GM12878 (cell line): ENCODE results near the gene GABRB1. TPM values are rescaled to one million over a fixed set of nuclear protein-coding genes. Genes with fewer than 3 reads are reported as not detected.

Experiments used
- ATAC-seq: fragments of 200-7000 bp; cut with Tn5 transposase; 3 replicates; pipeline ENCODE4 v1.9.1; 2020; ENCODE audit warnings: mild to moderate bottlenecking, moderate library complexity
- BruUV-seq: library from RNA; stranded (reverse); fragments of 400-500 nt; replicated peaks from 2 replicates; lab custom pipeline; 2021; lab: Mats Ljungman, UMichigan
- CTCF ChIA-PET: fragments of 300-600 bp; sonication (Branson Sonifier 250); formaldehyde crosslinking; extraction: SDS; loops from one replicate; lab custom pipeline; 2021; ENCODE audit warnings: inconsistent platforms; lab: Yijun Ruan, JAX
- POLR2A ChIA-PET: fragments of 350-600 bp; formaldehyde crosslinking; extraction: SDS; loops from one replicate; lab custom pipeline; 2021; ENCODE audit warnings: inconsistent platforms; lab: Charles Lee
- RAD21 ChIA-PET: fragments of 300-600 bp; sonication (Branson Sonifier 250); formaldehyde crosslinking; loops from one replicate; lab custom pipeline; 2023; ENCODE audit warnings: antibody characterized with exemption; ENCODE audit not compliant: unreplicated experiment; lab: Charles Lee
- SMC1A ChIA-PET: fragments of 300-600 bp; sonication (Branson Sonifier 250); formaldehyde crosslinking; loops from one replicate; lab custom pipeline; 2023; ENCODE audit not compliant: unreplicated experiment, uncharacterized antibody; lab: Charles Lee
- DNase-seq: peaks from one replicate; pipeline ENCODE4 v3.0.0-alpha.2; 2011; ENCODE audit warnings: low read depth, low spot score
- FAIRE-seq: peaks from 3 replicates; lab custom pipeline; 2011; peaks lifted over from hg19 to GRCh38; lab: Jason Lieb, UNC
- H2AFZ ChIP-seq: 2 replicates; pipeline ENCODE4 v1.6.0; 2011; ENCODE audit warnings: low read depth, low read length, control low read depth; ENCODE audit not compliant: control insufficient read depth
- H3K27ac ChIP-seq: 2 replicates; pipeline ENCODE4 v1.5.1; 2011; ENCODE audit warnings: control low read depth; ENCODE audit not compliant: control insufficient read depth, insufficient read depth
- H3K27me3 ChIP-seq, 2 experiments: replicated peaks in 1 of 2; 2 replicates each; pipeline versions ENCODE4 v1.6.0 to v1.6.1; 2011; ENCODE audit warnings: low read length in 1 of 2; ENCODE audit not compliant: control insufficient read depth in 2 of 2, insufficient read depth in 2 of 2
- H3K36me3 ChIP-seq, 2 experiments: 2 replicates each; pipeline ENCODE4 v1.5.1; 2011; ENCODE audit warnings: low read length in 1 of 2; ENCODE audit not compliant: control insufficient read depth in 2 of 2, insufficient read depth in 2 of 2
- H3K4me1 ChIP-seq: 2 replicates; pipeline ENCODE4 v1.6.1; 2011; ENCODE audit warnings: mild to moderate bottlenecking, low read length, moderate library complexity, mixed read lengths; ENCODE audit not compliant: control insufficient read depth, insufficient read depth
- H3K4me2 ChIP-seq: 2 replicates; pipeline ENCODE4 v1.6.0; 2011; ENCODE audit warnings: control low read depth; ENCODE audit not compliant: control insufficient read depth, insufficient read depth
- H3K4me3 ChIP-seq: fragments of 200-600 bp; sonication (generic); 2 replicates; pipeline ENCODE4 v1.5.1; 2016
- H3K79me2 ChIP-seq: 2 replicates; pipeline ENCODE4 v1.6.0; 2011; ENCODE audit warnings: low read length; ENCODE audit not compliant: control insufficient read depth, insufficient read depth
- H3K9ac ChIP-seq: 2 replicates; pipeline ENCODE4 v1.8.0; 2011; ENCODE audit warnings: low read length, control low read depth, mixed read lengths; ENCODE audit not compliant: control insufficient read depth, insufficient read depth
- H3K9me3 ChIP-seq: replicated peaks from 3 replicates; pipeline ENCODE4 v1.5.1; 2011; ENCODE audit warnings: mild to moderate bottlenecking, low read length; ENCODE audit not compliant: control insufficient read depth, insufficient read depth
- H4K20me1 ChIP-seq: 2 replicates; pipeline ENCODE4 v1.6.0; 2011; ENCODE audit not compliant: control insufficient read depth, insufficient read depth
- CBX3 ChIP-seq: fragments of 200-600 bp; sonication (generic); IDR thresholded peaks from 2 replicates; pipeline ENCODE4 v1.6.1; 2016; ENCODE audit warnings: low read depth, borderline replicate concordance
- CHD1 ChIP-seq: IDR thresholded peaks from 2 replicates; pipeline ENCODE4 v1.6.1; 2012; ENCODE audit warnings: low read depth, low read length, improper control_type of control experiment
- DPF2 ChIP-seq: fragments of 450-650 bp; IDR thresholded peaks from 2 replicates; pipeline ENCODE4 v1.6.1; 2017; ENCODE audit warnings: mild to moderate bottlenecking
- EP300 ChIP-seq, 2 experiments: fragments of 150-350 bp in 1 of 2; IDR thresholded peaks; 2 replicates each; pipeline ENCODE4 v1.6.1; 2011 to 2012; ENCODE audit warnings: low read depth in 2 of 2, low read length in 2 of 2, borderline replicate concordance in 1 of 2, improper control_type of control experiment in 1 of 2, inconsistent platforms in 1 of 2; ENCODE audit not compliant: control insufficient read depth in 1 of 2
- HDAC2 ChIP-seq: fragments of 200-600 bp; sonication (generic); IDR thresholded peaks from 2 replicates; pipeline ENCODE4 v1.6.1; 2017
- MYC ChIP-seq: IDR thresholded peaks from 2 replicates; pipeline ENCODE4 v1.6.1; 2011; ENCODE audit warnings: mild to moderate bottlenecking, low read length, moderate library complexity, inconsistent platforms; ENCODE audit not compliant: insufficient read depth, insufficient replicate concordance, insufficient read length, severe bottlenecking
- NBN ChIP-seq: fragments of 450-650 bp; IDR thresholded peaks from 2 replicates; pipeline ENCODE4 v1.6.1; 2016
- SMAD5 ChIP-seq: IDR thresholded peaks from 2 replicates; pipeline ENCODE4 v1.6.1; 2016; ENCODE audit warnings: antibody characterized with exemption, low read depth
- STAT1 ChIP-seq: fragments of 450-650 bp; conservative IDR thresholded peaks from 2 replicates; pipeline ENCODE4 v1.6.1; 2014; ENCODE audit warnings: antibody characterized with exemption, mild to moderate bottlenecking
- TCF3 ChIP-seq: IDR thresholded peaks from 2 replicates; pipeline ENCODE4 v1.6.1; 2012; ENCODE audit warnings: low read depth, mild to moderate bottlenecking, low read length, borderline replicate concordance; ENCODE audit not compliant: insufficient read depth
- ZBED1 ChIP-seq: IDR thresholded peaks from 2 replicates; pipeline ENCODE4 v1.6.1; 2016; ENCODE audit warnings: borderline replicate concordance
- ZNF687 ChIP-seq: fragments of 450-650 bp; IDR thresholded peaks from 2 replicates; pipeline ENCODE4 v1.6.1; 2017; ENCODE audit warnings: mild to moderate bottlenecking, moderate library complexity
- ZSCAN29 ChIP-seq: fragments of 450-650 bp; IDR thresholded peaks from 2 replicates; pipeline ENCODE4 v1.6.1; 2017; ENCODE audit warnings: mild to moderate bottlenecking, moderate library complexity
- WGBS: methylation state at CpG from one replicate; pipeline ENCODE4 v1.1.6; 2016; ENCODE audit warnings: low lambda C conversion rate; ENCODE audit not compliant: insufficient replicate concordance, insufficient coverage; ENCODE audit errors: missing lambda C conversion rate; 5-methylcytosine and 5-hydroxymethylcytosine counted together
- in situ Hi-C: fragments of 300-500 bp; cut with MboI; formaldehyde crosslinking; loops from 9 replicates; pipeline ENCODE4 v1.14.3; 2018; ENCODE audit warnings: mixed read lengths
- intact Hi-C: fragments of 100-400 bp; cut with micrococcal nuclease; formaldehyde crosslinking; loops from one replicate; pipeline ENCODE4 v1.14.2; 2022; ENCODE audit not compliant: unreplicated experiment
- polyA plus RNA-seq, 11 experiments: library from polyadenylated mRNA; depleted of rRNA in 4 of 11; unstranded in 6 of 11; stranded (reverse) in 5 of 11; fragments of >200 nt; fragmentation: Nextera tagmentation in 4 of 11; fragmentation: Illumina TruSeq in 1 of 11; extraction: Ambion mirVana in 4 of 11; extraction: Trizol in 1 of 11; gene quantifications; 1 replicate in 1 of 11; 2 replicates in 10 of 11; pipeline versions ENCODE4 v1.2.1 to v1.2.3, GENCODE V29; 2011 to 2016; ENCODE audit warnings: inconsistent platforms in 2 of 11, missing spikeins in 2 of 11, low read depth in 1 of 11
- total RNA-seq, 4 experiments: library from RNA; depleted of rRNA in 3 of 4; stranded (reverse); fragments of >200 nt in 3 of 4; fragmentation: Illumina TruSeq in 1 of 4; extraction: Trizol in 1 of 4; gene quantifications; 2 replicates each; pipeline versions ENCODE4 v1.2.1 to v1.2.3, GENCODE V29; 2013 to 2021

GABRB1 gene
- total and polyA plus RNA-seq, 10 of the 15 experiments (the other 5 are each of a cell fraction or from before 2014, with no cell fraction given): 0.13 to 0.92 TPM; not detected in 8

GRCh38 chr4:47419296-47419695 is 387.9 kb downstream of the GABRB1 start:
- no peak overlapping the region for H3K4me2 ChIP-seq
- no peak overlapping the region for H3K4me3 ChIP-seq
- no peak overlapping the region for H3K9ac ChIP-seq
- FAIRE-seq (no peak), DNase-seq (no peak), ATAC-seq (no peak)
- TF ChIP-seq SMAD5: no peak
- TF ChIP-seq NBN: no peak
- TF ChIP-seq TCF3: no peak
- TF ChIP-seq ZSCAN29: no peak
- TF ChIP-seq ZBED1: no peak
- no peak for TF ChIP-seq CHD1
- TF ChIP-seq MYC: no peak
- no peak for TF ChIP-seq STAT1
- TF ChIP-seq DPF2: no peak
- no peak for TF ChIP-seq ZNF687
- no peak for TF ChIP-seq CBX3
- TF ChIP-seq EP300 (IDR thresholded peaks at IDR 0.05; ENCODE audit: borderline replicate concordance in 1 of 2, control insufficient read depth in 1 of 2, low read depth in 2 of 2, low read length in 2 of 2): no peak
- TF ChIP-seq HDAC2: no peak
- H3K27me3 ChIP-seq: no peaks in the 10 kb centered on the region
- no TSS peak for BruUV-seq
- ChIA-PET POLR2A (no interaction called here), CTCF (no interaction called here), SMC1A (no interaction called here), RAD21 (no interaction called here)
- in situ Hi-C loops (no loop called here), intact Hi-C loops (no loop called here)
- no peak overlapping the region for H2AFZ ChIP-seq
- peaks cover 4% of the 10 kb centered on the region; the same call in 1 of the 2 replicates for H3K4me1 ChIP-seq
- no peaks in the 10 kb centered on the region for H3K9me3 ChIP-seq
- no peaks in the 10 kb centered on the region for H3K36me3 ChIP-seq
- no peaks in the 10 kb centered on the region for H4K20me1 ChIP-seq
- 39% methylated on average over 2 of the region's 2 CpGs for WGBS
- no peaks in the 10 kb centered on the region for H3K79me2 ChIP-seq
- H3K27ac ChIP-seq: no peak overlapping the region
